CD14-positive monocyte (primary cell): Measurements from ENCODE around the gene FFAR3. TPM values are rescaled to one million over a fixed set of nuclear protein-coding genes. Genes with fewer than 3 reads are reported as not detected.

Experiments used
- DNase-seq, 3 donors: peaks; one replicate each; pipeline ENCODE4 v3.0.0-alpha.2; 2011 to 2022
- H2AFZ ChIP-seq: 2 replicates; pipeline ENCODE4 v1.6.0; 2012; ENCODE audit warnings: mild to moderate bottlenecking, low read depth, low read length, inconsistent platforms; ENCODE audit not compliant: insufficient read depth, poor library complexity, severe bottlenecking
- H3K27ac ChIP-seq, 2 donors: 1 replicate in 1 of 2; 2 replicates in 1 of 2; pipeline ENCODE4 v1.5.1; 2012 to 2013; ENCODE audit warnings: low read length in 2 of 2, control low read depth in 1 of 2, inconsistent platforms in 1 of 2, low read depth in 1 of 2, mild to moderate bottlenecking in 1 of 2
- H3K27me3 ChIP-seq, 2 donors: one replicate each; pipeline versions ENCODE4 v1.6.0 to v1.6.1; 2011 to 2013; ENCODE audit warnings: low read length in 2 of 2; ENCODE audit not compliant: control insufficient read depth in 2 of 2, insufficient read depth in 2 of 2
- H3K36me3 ChIP-seq, 2 donors: replicated peaks in 1 of 2; 1 replicate in 1 of 2; 2 replicates in 1 of 2; pipeline versions ENCODE4 v1.5.1 to v1.6.1; 2012 to 2013; ENCODE audit warnings: low read length in 2 of 2, control low read depth in 1 of 2, inconsistent platforms in 1 of 2, mild to moderate bottlenecking in 1 of 2; ENCODE audit not compliant: insufficient read depth in 2 of 2, control insufficient read depth in 1 of 2
- H3K4me1 ChIP-seq, 2 donors: 1 replicate in 1 of 2; 2 replicates in 1 of 2; pipeline versions ENCODE4 v1.5.1 to v1.6.1; 2012 to 2013; ENCODE audit warnings: low read length in 2 of 2, control low read depth in 1 of 2, inconsistent platforms in 1 of 2, mild to moderate bottlenecking in 1 of 2, moderate library complexity in 1 of 2; ENCODE audit not compliant: insufficient read depth in 2 of 2, control insufficient read depth in 1 of 2
- H3K4me2 ChIP-seq: replicated peaks from 2 replicates; pipeline ENCODE3; 2012; ENCODE audit warnings: low read length, moderate library complexity, mild to moderate bottlenecking; ENCODE audit not compliant: poor library complexity, severe bottlenecking; ENCODE audit errors: extremely low read depth
- H3K4me3 ChIP-seq, 3 experiments: fragments of 200-600 bp in 1 of 3; sonication (generic) in 1 of 3; replicated peaks in 1 of 3; 1 replicate in 2 of 3; 2 replicates in 1 of 3; pipeline ENCODE4 v1.5.1; 2011 to 2013; ENCODE audit warnings: low read length in 3 of 3, mild to moderate bottlenecking in 3 of 3, control low read depth in 2 of 3, low read depth in 2 of 3, inconsistent platforms in 1 of 3, moderate library complexity in 1 of 3
- H3K79me2 ChIP-seq: 2 replicates; pipeline ENCODE4 v1.6.0; 2012; ENCODE audit warnings: mild to moderate bottlenecking, control low read depth, inconsistent platforms, low read length, moderate library complexity; ENCODE audit not compliant: insufficient read depth
- H3K9ac ChIP-seq: 2 replicates; pipeline ENCODE4 v1.6.0; 2017; ENCODE audit warnings: low read length, mild to moderate bottlenecking; ENCODE audit not compliant: insufficient read depth, poor library complexity, severe bottlenecking
- H3K9me3 ChIP-seq, 2 donors: replicated peaks in 1 of 2; 1 replicate in 1 of 2; 2 replicates in 1 of 2; pipeline versions ENCODE4 v1.5.1 to v1.6.1; 2012 to 2013; ENCODE audit warnings: low read length in 2 of 2, control low read depth in 1 of 2; ENCODE audit not compliant: control insufficient read depth in 1 of 2, insufficient read depth in 1 of 2
- H4K20me1 ChIP-seq: 2 replicates; pipeline ENCODE4 v1.6.0; 2012; ENCODE audit warnings: mild to moderate bottlenecking, low read length, control low read depth, moderate library complexity; ENCODE audit not compliant: insufficient read depth
- H3K27ac Mint-ChIP-seq, 7 donors: one replicate each; pipeline ENCODE4 v1.8.0; 2020; ENCODE audit warnings: mild to moderate bottlenecking in 7 of 7, mixed read lengths in 7 of 7, moderate library complexity in 6 of 7, inconsistent platforms in 2 of 7
- H3K27me3 Mint-ChIP-seq, 3 donors: one replicate each; pipeline ENCODE4 v1.8.0; 2021 to 2022; ENCODE audit warnings: low read depth in 3 of 3, mild to moderate bottlenecking in 3 of 3, mixed read lengths in 3 of 3, moderate library complexity in 3 of 3, inconsistent platforms in 1 of 3
- H3K36me3 Mint-ChIP-seq, 2 donors: one replicate each; pipeline ENCODE4 v1.8.0; 2020; ENCODE audit warnings: mixed read lengths in 2 of 2, inconsistent platforms in 1 of 2, mild to moderate bottlenecking in 1 of 2
- H3K4me1 Mint-ChIP-seq: one replicate; pipeline ENCODE4 v1.8.0; 2020; ENCODE audit warnings: mild to moderate bottlenecking, mixed read lengths
- H3K4me3 Mint-ChIP-seq, 2 donors: one replicate each; pipeline ENCODE4 v1.8.0; 2020; ENCODE audit warnings: mild to moderate bottlenecking in 2 of 2, mixed read lengths in 2 of 2, moderate library complexity in 1 of 2
- H3K9me3 Mint-ChIP-seq, 7 donors: one replicate each; pipeline ENCODE4 v1.8.0; 2020 to 2022; ENCODE audit warnings: mixed read lengths in 7 of 7, mild to moderate bottlenecking in 6 of 7, moderate library complexity in 6 of 7, inconsistent platforms in 2 of 7
- CTCF ChIP-seq: fragments of 200-600 bp; IDR thresholded peaks from one replicate; pipeline ENCODE4 v1.8.0; 2022; ENCODE audit warnings: antibody characterized with exemption, mild to moderate bottlenecking
- WGBS: methylation state at CpG from one replicate; pipeline ENCODE4 v1.1.5; 2013; ENCODE audit warnings: missing lambda C conversion rate; ENCODE audit not compliant: insufficient coverage; 5-methylcytosine and 5-hydroxymethylcytosine counted together
- intact Hi-C, 2 donors: fragments of 100-400 bp; cut with micrococcal nuclease; formaldehyde crosslinking; loops; one replicate each; pipeline versions ENCODE4 v1.15.0 to v1.15.1; 2023
- polyA plus RNA-seq, 3 donors: library from polyadenylated mRNA; depleted of rRNA in 1 of 3; unstranded in 2 of 3; stranded (reverse) in 1 of 3; fragments of 300-500 nt in 2 of 3; fragments of >200 nt in 1 of 3; fragmentation: Illumina TruSeq in 2 of 3; gene quantifications; 1 replicate in 2 of 3; 2 replicates in 1 of 3; pipeline ENCODE4 v1.2.3, GENCODE V29; 2012 to 2021

The FFAR3 gene
- polyA plus RNA-seq, 3 donors = 1.2 to 17.9 (median 1.2) TPM

- Mint-ChIP-seq H3K27ac (peak overlapping the region in 1 of 7 donors; percentile 68), H3K27me3 (peaks cover 5 to 16% (median 12%) of the 10 kb centered on the region in 3 donors), H3K36me3 (peaks cover 0 to 3% of the 10 kb centered on the region in 2 donors), H3K4me1 (peaks cover 14% of the 10 kb centered on the region), H3K4me3 (no peak overlapping the region), H3K9me3 (peaks cover 0 to 4% (median 0%) of the 10 kb centered on the region in 7 donors)
- Histone ChIP-seq H3K4me3 (no peak overlapping the region), H3K27me3 (no peaks in the 10 kb centered on the region), H3K4me1 (peaks cover 5 to 10% of the 10 kb centered on the region in 2 donors), H4K20me1 (no peaks in the 10 kb centered on the region), H3K36me3 (no peaks in the 10 kb centered on the region), H3K27ac (no peak overlapping the region), H3K79me2 (no peaks in the 10 kb centered on the region), H3K9me3 (no peaks in the 10 kb centered on the region), H3K4me2 (no peak overlapping the region), H3K9ac (no peak overlapping the region), H2AFZ (no peak overlapping the region)
- no peak for TF ChIP-seq CTCF
- DNase-seq = no peak
- intact Hi-C loops = no loop called here
- WGBS = 94% methylated on average over 4 of the region's 13 CpGs
Measured at GRCh38 chr19:35337984-35338296, 20.3 kb upstream of the FFAR3 start.

GRCh38 chr19:35340431-35340830 is 17.8 kb upstream of the FFAR3 start:
- H3K4me1 ChIP-seq = peaks cover 5 to 16% of the 10 kb centered on the region in 2 donors
- peak overlapping the region in 1 of 7 donors; percentile 46 for H3K27ac Mint-ChIP-seq

More at GRCh38 chr19:35340431-35340830, 17.8 kb upstream of the FFAR3 start:
- H3K27me3 Mint-ChIP-seq = peaks cover 6 to 17% (median 9%) of the 10 kb centered on the region in 3 donors
- Histone ChIP-seq H3K79me2 (no peaks in the 10 kb centered on the region), H3K36me3 (no peaks in the 10 kb centered on the region), H3K4me2 (no peak overlapping the region), H3K4me3 (no peak overlapping the region), H3K27ac (no peak overlapping the region), H3K27me3 (no peaks in the 10 kb centered on the region), H3K9ac (no peak overlapping the region), H3K9me3 (no peaks in the 10 kb centered on the region), H2AFZ (no peak overlapping the region), H4K20me1 (no peaks in the 10 kb centered on the region)
- H3K36me3 Mint-ChIP-seq = peaks cover 0 to 3% of the 10 kb centered on the region in 2 donors
- peaks cover 16% of the 10 kb centered on the region for H3K4me1 Mint-ChIP-seq
- intact Hi-C loops = loop anchor here in 1 of 2 donors (5.0 to 10.0 kb wide), 2 partner anchors 58 to 146 kb away; partner anchors contain the start of gene HAMP
- WGBS = 96% methylated on average over 8 of the region's 11 CpGs
- H3K9me3 Mint-ChIP-seq = peaks cover 0 to 4% (median 0%) of the 10 kb centered on the region in 7 donors
- TF ChIP-seq CTCF = no peak
- DNase-seq = no peak
- H3K4me3 Mint-ChIP-seq = no peak overlapping the region
